HG03108 (cell line): ENCODE results near the gene VPS11.
A peak's percentile ranks its signal among the peaks of the same experiment; 100 is the strongest.
"Not testable (repeated sequence)": the region's sequence is repeated elsewhere in the genome, so short reads cannot be mapped to it uniquely, and the experiment has no call there.

ENCODE experiments used
- ATAC-seq: cut with Tn5 transposase; IDR thresholded peaks from one replicate; pipeline ENCODE4 v1.9.1; 2021; ENCODE audit warnings: moderate library complexity; ENCODE audit not compliant: unreplicated experiment

The VPS11 gene

GRCh38 chr11:119067371-119068222 is at the start of gene VPS11:
Gene VPS11, plus strand, starts transcription at chr11:119067818. Its CDS starts 6 bp downstream, at chr11:119067824.
- peak; percentile 91 for ATAC-seq

- peak; percentile 82 for ATAC-seq
Measured at GRCh38 chr11:119018074-119018938, 49.3 kb upstream of the VPS11 start, which contains the start of the genes RPS25 and TRAPPC4. Gene RPS25, minus strand, starts transcription at chr11:119018343. Its CDS starts 59 bp downstream, at chr11:119018284. Gene TRAPPC4, plus strand, starts transcription at chr11:119018766. Its CDS starts 30 bp downstream, at chr11:119018796.

- ATAC-seq = no peak
Measured at GRCh38 chr11:119019996-119020395, 47.6 kb upstream of the VPS11 start.

GRCh38 chr11:119021631-119022030 is 46.0 kb upstream of the VPS11 start:
- no peak for ATAC-seq

GRCh38 chr11:119023741-119024140 is 43.9 kb upstream of the VPS11 start:
- no peak for ATAC-seq

- ATAC-seq = no peak
Measured at GRCh38 chr11:119024430-119025098, 43.1 kb upstream of the VPS11 start.

GRCh38 chr11:119025099-119025473 is 42.5 kb upstream of the VPS11 start:
- ATAC-seq = no peak

- no peak for ATAC-seq
Measured at GRCh38 chr11:119025541-119025940, 42.1 kb upstream of the VPS11 start.

- ATAC-seq = no peak
Measured at GRCh38 chr11:119025978-119026766, 41.4 kb upstream of the VPS11 start.

GRCh38 chr11:119026970-119027369 is 40.6 kb upstream of the VPS11 start:
- no peak for ATAC-seq

GRCh38 chr11:119027561-119028345 is 39.9 kb upstream of the VPS11 start:
- ATAC-seq = no peak

GRCh38 chr11:119028346-119029068 is 39.1 kb upstream of the VPS11 start:
- ATAC-seq = no peak

GRCh38 chr11:119029069-119029339 is 38.6 kb upstream of the VPS11 start:
- no peak for ATAC-seq

- no peak for ATAC-seq
Measured at GRCh38 chr11:119029340-119030028, 38.1 kb upstream of the VPS11 start.

GRCh38 chr11:119030029-119030328 is 37.6 kb upstream of the VPS11 start:
- ATAC-seq = peak; percentile 14

GRCh38 chr11:119030329-119031047 is 37.1 kb upstream of the VPS11 start, which contains the start of gene SLC37A4:
Gene SLC37A4, minus strand, starts transcription at chr11:119030877.
- ATAC-seq = peak; percentile 88

GRCh38 chr11:119031912-119032280 is 35.7 kb upstream of the VPS11 start:
- ATAC-seq = no peak

GRCh38 chr11:119033421-119033820 is 34.2 kb upstream of the VPS11 start:
- not testable (repeated sequence) for ATAC-seq
